ENCODE data around the gene GRHL3.

DNA sequence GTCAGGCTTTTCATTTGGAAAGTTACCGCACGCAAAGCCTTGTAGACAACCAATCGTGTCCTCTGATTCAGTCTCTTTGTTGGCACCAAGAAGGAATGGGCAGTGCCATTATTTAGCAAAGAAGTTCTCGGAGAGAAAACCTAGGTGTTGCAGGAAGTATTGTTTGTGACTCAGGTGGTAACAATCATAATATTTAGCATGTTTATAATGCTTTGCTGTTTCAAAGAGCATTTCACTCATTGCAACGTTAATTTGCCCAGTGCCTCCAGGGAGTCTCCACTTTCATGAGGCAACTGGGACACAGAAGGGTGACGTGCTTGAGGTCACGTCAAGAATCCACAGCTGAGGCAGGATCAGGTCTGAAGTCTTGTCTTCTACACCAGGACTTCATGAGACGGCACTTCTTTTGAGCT is 63.0 kb downstream of the GRHL3 start:
- TF ChIP-seq EZH2 (IDR thresholded peaks at IDR 0.05) (no peak), FOXP2 (optimal IDR thresholded peaks at IDR 0.05; ENCODE audit: control extremely low read depth, extremely low read length, insufficient read depth) (no peak)

All from SK-N-MC (cell line).